Sigmoid colon (tissue), 4 donors: ENCODE results near the gene SETBP1.

ENCODE experiments used
- CTCF ChIP-seq, 4 experiments: fragments of 450-650 bp in 3 of 4; fragments of 200-600 bp in 1 of 4; IDR thresholded peaks; one replicate each; pipeline ENCODE4 v1.5.1; 2016 to 2019; ENCODE audit warnings: antibody characterized with exemption in 4 of 4, mild to moderate bottlenecking in 3 of 4, moderate library complexity in 2 of 4
- POLR2A ChIP-seq, 2 donors: fragments of 450-650 bp; IDR thresholded peaks; one replicate each; pipeline ENCODE4 v1.6.1; 2016; ENCODE audit warnings: antibody characterized with exemption in 2 of 2, mild to moderate bottlenecking in 2 of 2, moderate library complexity in 2 of 2
- POLR2AphosphoS5 ChIP-seq, 4 donors: sonication (generic); formaldehyde crosslinking; IDR thresholded peaks; one replicate each; pipeline ENCODE4 v1.6.1; 2017; ENCODE audit warnings: antibody characterized with exemption in 4 of 4

DNA sequence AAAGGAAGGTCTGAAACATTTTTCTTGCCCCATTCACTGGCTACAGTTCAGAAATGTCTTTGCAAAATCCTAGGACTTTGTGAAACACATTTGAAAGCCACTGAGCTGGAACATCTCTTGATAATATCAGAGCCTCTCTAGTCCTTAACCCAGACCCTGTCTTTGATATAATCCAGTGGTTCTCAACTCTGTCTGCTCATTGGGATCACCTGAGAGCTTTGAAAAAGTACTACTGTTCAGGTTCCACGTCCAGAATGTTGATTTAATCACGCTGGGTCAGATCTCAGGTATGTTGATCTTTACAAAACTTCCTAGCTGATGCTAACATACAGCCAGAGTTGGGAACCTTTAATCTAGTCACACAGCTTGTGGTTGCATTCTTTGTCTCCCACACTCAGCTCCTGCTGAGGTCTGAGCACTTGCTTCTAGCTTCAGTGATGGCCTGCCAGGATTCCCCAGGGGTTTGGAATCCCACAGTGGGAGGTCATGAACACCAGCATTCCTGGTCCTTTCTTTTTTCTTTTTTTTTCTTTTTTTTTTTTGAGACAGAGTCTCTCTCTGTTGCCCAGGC is 262.7 kb downstream of the SETBP1 start:
- TF ChIP-seq CTCF (IDR thresholded peaks at IDR 0.05) (no peak), POLR2A (IDR thresholded peaks at IDR 0.05) (no peak), POLR2AphosphoS5 (IDR thresholded peaks at IDR 0.05) (peak in 1 of 4 donors; percentile 56)
